ENCODE measurements around the gene FRMD6.
"Not testable (repeated sequence)": the region's sequence is repeated elsewhere in the genome, so short reads cannot be mapped to it uniquely, and the experiment has no call there.

FRMD6 gene

DNA sequence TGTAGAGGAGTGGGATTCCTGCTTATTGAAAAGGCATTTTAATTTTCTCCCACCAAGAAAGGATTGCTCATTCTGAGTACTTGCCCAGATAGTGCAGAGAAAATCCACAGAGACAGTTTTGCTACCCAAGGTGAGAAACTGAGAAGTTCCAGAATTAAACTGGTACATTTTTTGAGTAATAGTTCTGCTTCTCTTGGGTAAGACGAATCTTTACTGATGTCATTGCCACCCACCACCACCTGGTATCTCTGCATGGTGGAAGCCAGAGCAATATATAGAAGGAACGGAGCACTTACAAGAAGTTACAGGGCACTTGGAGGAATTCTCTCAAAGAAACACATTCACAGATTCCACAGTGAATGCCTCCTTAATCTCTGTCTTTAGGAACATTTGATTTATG, 20.7 kb upstream of the FRMD6 start:
- no peak for DNase-seq

GRCh38 chr14:51633298-51633697, 18.4 kb upstream of the FRMD6 start:
- not testable (repeated sequence) for DNase-seq

DNA sequence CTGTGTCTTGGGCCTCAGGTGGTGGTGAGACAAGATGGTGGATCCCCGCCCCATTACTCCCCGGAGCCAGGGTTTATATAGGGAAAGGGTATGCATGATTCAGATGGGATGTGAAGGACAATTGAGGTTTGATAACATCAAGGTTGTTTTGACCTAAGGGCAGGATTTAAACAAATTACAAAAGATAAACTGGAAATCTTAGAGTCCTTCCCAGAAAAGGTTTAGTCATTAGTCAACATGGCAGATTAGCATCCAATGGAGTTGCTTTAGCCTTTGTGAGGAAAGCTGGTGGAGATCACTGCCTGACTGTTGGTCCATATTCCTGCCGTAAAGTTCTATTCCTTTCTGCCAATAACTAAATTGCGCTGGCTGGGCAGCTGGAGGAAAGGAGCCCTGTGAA, 15.6 kb upstream of the FRMD6 start:
- DNase-seq, result no peak

DNA sequence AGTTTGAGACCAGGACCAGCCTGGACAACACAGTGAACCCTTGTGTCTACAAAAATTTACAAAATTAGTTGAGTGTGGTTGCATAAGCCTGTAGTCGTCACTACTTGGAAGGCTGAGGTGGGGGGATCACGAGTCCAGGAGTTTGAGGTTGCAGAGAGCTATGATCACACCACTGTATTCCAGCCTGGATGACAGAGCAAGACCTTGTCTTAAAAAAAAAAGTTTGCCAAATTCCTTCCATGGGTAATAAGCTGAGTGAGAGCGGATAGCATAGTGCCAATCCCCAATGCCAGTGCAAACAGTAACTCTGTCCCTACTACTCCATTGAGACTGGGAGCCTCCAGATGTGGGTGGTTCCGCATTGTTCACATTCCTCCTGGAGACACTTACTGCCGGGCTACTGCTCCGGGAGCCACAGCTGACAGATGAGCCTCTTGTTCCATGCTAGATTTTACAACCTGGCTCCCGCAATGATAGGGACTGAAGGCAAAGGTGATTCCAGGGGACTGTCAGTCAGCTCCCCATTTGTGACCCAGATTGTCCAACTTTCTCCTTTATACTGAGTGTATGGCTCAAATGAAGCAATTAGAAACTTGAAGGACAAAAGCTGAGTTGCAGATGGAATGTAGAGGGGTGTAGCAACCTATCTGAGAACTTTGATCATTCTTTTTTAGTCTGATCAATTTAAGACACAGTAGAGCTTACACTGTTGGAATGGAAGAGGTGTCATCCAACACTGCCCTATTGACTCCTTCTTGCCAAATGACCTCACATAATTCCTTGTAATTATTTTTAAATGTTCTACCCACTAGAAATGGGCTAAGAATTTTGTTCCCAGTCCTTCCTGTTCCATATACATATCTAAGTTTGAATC, 13.4 kb upstream of the FRMD6 start:
- no peak for DNase-seq

GRCh38 chr14:51639668-51640316, 11.9 kb upstream of the FRMD6 start:
- DNase-seq, result no peak

- peak; percentile 10 to 52 (median 17) for DNase-seq
Measured at GRCh38 chr14:51643140-51643539, 8.6 kb upstream of the FRMD6 start.

GRCh38 chr14:51644217-51644933, 7.3 kb upstream of the FRMD6 start:
- DNase-seq, result no peak

- DNase-seq, result no peak
Measured at GRCh38 chr14:51648296-51648695, 3.4 kb upstream of the FRMD6 start.

- DNase-seq, result peak in 1 of 3 donors; percentile 4
Measured at GRCh38 chr14:51650716-51651387, 858 bp upstream of the FRMD6 start.

- DNase-seq, result no peak
Measured at GRCh38 chr14:51652168-51653078, 713 bp downstream of the FRMD6 start.

- DNase-seq, result peak; percentile 22 to 78 (median 38)
Measured at GRCh38 chr14:51653079-51653774, 1.5 kb downstream of the FRMD6 start.

- no peak for DNase-seq
Measured at GRCh38 chr14:51653775-51654532, 2.2 kb downstream of the FRMD6 start.

DNA sequence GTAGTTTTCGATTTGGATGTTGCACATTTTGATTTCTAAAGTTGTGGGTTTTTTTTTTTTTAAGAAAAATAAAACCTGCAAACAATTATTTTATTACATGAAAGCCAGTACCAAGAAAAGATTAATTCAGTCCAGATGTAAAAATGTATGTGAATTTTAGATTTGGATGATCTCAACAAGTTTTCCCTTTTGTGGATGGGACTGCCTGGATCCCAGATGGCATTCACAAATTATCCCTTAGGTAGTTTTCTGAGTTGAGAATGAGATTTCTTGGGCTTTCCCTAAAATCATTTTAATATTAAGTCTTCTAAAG, 2.8 kb downstream of the FRMD6 start:
- DNase-seq, result no peak

DNA sequence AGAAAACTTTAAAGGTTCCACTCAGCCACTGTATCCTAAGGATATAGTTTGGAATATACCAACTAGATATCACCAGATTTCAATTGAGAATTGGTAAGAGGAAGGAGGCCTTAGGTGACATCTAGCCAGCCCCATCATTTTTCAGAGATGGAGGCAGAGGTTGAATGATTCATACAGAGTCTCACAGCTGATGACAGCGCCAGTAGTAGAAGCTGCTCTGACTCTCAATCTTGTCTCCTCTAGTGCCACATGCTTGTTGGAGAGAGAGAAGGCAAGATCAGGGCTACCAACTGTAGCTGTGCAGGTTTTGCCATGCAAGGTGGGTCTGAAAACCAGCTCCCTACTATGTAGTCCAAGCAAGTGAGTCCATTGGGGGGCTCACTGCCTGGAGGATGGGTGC, 6.1 kb downstream of the FRMD6 start:
- DNase-seq, result no peak

GRCh38 chr14:51658441-51659173, 6.9 kb downstream of the FRMD6 start:
- no peak for DNase-seq

DNA sequence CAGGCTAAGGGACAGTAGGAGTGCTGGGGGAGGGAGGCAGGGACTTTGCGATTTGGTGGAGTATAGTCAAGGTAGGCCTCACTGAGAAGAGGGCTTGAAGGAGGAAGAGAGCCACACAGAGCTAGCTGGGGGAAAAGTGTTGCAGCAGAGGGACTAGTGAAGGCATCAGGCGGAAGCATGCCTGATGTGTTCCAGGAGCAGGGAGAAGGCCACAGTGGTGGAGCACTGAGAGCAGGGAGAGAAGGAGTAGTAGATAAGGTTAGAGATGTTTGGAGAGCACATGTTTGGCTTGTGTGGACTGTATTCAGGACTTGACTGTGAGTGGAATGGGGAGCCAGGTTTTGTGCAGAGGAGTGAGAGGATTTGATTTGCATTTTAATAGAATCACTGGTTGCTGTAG, 9.0 kb downstream of the FRMD6 start:
- no peak for DNase-seq

DNA sequence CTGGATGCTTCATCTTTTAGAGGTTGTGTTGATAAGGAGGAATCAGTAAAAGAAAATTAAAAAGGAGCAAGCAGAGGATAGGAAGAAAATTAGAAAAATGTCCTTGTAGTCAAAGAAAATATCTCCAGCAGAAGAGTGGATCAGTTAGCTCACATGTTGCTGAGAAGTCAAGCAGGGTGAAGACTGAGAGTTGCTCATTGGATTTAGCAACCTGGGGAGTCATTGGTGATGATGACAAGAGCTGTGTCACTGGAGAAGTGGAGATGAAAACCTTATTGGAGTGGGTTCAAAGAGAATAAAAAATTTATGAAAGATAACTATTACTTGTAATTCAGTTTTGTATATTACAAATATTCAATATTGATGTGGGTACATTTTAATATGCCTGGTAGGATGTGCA, 9.8 kb downstream of the FRMD6 start:
- no peak for DNase-seq

DNA sequence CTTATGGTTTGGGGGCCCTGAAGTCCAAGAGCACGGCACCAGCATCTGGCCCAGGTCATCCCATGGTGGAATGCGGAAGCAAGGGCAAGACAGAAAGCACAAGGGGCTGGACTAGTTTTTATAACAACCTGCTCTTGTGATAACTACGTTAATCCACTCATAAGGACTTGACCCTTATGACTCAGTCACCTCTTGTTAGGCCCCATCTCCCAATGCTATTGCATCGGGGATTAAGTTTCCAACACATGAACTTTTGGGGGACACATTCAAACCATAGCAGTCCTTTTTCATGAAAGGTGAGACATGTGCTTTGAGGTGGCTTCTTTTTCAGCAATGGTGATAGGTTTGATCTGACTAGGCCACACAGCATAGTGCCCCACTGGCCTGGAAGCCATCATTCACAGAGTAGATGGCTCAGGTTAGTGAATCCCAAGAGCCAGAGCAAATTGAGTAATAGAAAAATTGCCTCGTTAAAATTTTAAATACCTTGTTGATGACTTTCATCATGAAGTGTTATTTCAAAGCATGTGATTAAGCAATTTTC, 12.1 kb downstream of the FRMD6 start:
- no peak for DNase-seq

- DNase-seq, result no peak
Measured at GRCh38 chr14:51666070-51666469, 14.4 kb downstream of the FRMD6 start.

DNA sequence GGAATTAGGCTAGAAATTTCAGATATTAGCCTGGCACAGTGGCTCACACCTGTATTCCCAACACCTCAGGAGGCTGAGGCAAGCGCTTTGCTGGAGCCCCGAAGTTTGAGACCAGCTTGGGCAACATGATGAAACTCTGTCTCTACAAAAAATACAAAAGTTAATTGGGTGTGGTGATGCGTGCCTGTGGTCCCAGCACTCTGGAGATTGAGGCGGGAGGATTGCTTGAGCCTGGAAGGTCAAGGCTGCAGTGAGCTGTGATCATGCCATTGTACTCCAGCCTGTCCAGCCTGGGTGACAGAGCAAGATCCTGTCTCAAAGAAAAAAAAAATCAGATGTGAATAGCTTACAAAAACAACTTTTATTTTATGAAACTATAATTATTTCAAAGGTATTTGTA, 15.1 kb downstream of the FRMD6 start:
- no peak for DNase-seq

Measured in suppressor macrophage treated with lipopolysaccharide for 1 hour (primary cell).